Activated CD4-positive, alpha-beta T cell treated with anti-CD3 and anti-CD28 coated beads, Interleukin-10, Interleukin-2, amounts not matched to agents 100 ng/mL and 50 ng/mL, durations not matched to agents 16 hours and 8 hours (primary cell): ENCODE results near the gene SLC4A1AP.

ENCODE experiments used
- DNase-seq: peaks from one replicate; pipeline ENCODE4 v3.0.0-alpha.2; 2020

SLC4A1AP gene

DNA sequence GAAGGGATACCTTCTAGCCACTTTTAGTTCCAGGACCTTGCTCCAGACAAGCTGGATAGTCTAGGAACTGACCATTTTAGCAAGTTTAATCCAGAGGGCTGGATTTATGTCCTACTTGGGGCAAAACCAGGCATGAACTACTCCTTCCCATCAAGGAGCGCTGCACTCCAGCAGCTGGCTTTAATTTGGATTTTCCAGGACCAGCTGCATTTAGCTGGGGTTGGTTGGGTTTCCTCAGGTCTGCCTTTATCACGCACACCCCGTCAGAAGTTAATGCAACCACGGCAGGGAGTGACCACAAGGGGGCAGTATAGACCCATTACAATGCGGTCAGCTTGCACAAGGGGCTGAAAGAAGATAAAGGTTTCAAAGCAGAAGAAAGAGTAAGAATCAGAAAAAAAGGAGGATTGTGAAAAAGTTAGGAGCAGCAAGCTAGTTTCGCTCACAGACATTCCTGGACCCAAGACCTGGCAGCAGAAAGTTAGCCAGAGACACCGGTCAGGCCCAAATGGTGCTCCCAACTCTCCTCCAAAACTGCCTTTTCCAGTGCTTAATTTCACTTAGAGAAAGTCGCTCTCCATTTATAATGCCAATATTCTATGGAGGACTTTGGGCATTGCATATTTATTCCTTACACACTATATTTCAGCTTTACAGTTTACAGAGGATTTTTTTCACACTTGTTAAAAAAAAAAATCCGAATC lies 40.1 kb downstream of the SLC4A1AP start:
- DNase-seq, result peak; percentile 90

DNA sequence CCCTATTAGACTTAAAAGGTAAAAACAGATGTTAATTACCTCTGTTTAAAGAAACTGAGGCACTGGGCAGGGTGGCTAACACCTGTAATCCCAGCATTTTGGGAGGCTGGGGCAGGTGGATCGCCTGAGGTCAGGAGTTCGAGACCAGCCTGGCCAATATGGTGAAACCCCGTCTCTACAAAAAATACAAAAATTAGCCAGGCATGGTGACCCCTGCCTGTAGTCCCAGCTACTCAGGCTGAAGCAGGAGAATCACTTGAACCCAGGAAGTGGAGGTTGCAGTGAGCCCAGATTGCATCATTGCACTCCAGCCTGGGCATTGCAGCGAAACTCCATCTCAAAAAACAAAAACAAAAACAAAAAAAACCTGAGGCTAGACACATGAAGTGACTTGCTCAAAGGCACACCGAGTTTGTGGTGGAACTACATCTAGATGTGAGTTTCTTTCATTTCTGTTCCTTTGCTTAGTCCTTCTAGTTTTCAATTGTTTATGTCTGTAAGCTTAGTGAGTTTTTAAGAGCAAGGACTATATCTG lies 40.7 kb downstream of the SLC4A1AP start:
- no peak for DNase-seq

DNA sequence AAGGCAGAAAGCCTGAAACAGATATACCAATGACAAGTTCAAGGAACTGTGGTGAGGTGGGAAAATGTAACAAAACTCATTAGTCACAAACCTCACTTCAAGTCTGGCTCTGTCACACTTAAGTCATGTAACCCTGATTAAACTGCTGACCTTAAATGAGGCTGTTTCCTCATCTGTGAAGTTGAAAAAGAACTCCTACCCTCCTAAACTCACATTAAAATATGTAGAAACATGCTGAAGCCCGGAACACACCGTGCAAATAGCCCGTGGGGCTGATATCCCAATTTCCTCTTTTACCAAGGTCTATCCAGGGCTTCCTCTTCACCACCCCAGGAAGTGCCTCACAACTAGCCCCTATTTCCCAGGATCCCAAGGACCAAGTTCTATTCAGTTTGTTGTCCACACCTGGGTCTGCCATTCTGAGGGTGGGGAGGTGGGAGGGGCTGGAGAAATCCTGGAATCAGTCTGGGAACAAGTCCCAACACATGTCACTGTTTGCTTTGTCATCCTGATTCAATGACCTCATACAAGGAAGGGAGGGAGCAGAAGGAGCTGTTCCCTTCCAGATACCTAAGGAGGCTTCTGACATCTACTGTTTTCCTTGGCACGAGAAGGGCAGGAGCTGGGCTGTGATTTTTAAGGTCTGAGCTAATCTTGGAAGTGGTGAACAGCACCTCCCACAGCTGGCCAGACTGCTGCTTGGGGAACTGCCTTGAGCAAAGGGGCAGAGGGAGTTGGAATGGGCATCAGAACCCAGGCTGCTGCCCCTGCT lies 42.3 kb downstream of the SLC4A1AP start:
- peak; percentile 42 for DNase-seq

DNA sequence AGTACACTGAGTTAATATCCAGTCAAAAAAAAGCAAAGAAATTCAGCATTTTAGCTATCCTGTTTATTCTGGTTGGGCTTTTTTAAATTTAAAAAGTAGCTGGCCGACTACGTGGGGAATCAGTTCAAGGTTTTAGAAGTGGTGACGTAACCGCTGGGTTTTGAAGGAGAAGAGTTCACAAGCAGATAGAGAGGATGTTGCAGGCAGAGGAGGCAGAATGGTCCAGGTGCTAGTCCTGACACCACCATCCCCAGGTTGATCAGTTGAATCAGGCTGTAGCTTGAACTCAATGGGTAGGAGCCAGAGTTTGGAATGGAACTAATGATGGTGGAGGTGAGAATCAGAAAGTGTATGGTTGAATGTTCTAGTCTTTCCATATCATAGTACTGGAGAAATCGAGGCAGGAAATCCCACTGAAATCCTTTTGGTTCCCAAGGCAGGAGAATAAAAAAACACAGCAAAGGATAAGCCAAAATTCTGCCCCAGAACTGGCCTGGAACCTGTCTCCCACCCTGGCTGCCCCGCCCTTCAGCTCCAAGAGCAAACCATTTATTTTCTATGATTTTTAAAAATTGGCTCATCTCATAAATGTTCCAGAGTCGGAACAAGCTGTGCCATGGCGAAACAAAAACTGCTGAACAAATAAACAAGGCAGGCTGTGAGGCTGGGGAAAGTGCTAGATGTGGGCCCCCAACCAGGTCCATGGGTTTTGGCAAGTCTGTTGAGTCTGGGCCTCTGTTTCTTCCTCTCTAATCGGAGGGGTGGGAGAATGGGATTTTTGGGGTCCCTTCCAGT lies 44.0 kb downstream of the SLC4A1AP start:
- no peak for DNase-seq

DNA sequence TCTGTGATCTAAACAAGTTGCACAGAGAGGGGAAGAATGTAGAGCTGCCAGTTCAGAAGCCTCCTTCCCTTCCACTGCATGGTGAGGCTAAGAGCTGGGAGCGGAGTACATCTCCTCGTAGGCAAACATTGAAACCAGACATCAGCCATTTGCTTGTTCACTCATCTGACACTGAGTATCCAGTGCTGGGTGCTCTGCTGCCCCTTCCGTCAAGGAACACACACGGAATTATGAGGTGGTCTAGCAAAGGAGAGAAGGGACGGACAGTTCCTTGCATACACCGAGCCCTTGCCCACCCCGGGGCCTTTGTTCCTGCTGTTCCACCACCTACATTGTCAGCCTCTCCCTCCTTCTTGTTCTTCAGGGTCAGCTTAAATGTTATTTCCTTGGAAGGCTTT lies 44.6 kb downstream of the SLC4A1AP start:
- no peak for DNase-seq

DNA sequence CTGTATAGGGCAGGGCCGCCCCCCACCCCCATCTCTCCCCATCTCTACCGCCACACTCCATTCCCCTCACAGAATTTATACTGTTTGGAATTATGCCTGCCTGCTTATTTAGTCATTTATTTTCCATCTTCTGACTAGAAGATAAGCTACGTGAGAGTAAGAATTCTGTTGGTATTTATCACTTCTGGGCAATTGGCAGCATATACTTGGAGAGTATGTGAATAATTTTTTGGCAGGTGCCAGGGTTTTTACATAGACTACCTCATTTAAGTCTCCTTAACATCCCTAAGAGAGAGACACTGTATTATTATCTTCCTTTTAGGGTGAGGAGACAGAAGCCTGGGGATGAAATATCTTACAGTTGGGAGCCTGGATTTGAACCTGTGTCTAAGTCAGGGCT lies 45.0 kb downstream of the SLC4A1AP start:
- DNase-seq, result no peak

DNA sequence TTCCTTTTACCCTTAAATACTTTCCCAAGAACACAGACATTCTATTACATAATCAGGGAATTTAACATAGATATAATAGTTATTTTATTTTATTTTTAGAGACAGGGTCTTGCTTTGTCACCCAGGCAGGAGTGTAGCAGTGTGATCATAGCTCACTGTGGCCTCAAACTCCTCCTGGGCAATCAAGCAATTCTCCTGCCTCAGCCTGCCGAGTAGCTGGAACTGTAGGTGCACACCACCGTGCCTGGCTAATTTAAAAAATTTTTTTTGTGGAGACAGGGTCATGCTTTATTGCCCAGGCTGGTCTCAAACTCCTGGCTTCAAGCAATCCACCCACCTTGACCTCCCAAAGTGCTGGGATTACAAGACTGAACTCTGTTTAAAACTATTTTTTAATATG lies 45.6 kb downstream of the SLC4A1AP start:
- DNase-seq, result no peak

DNA sequence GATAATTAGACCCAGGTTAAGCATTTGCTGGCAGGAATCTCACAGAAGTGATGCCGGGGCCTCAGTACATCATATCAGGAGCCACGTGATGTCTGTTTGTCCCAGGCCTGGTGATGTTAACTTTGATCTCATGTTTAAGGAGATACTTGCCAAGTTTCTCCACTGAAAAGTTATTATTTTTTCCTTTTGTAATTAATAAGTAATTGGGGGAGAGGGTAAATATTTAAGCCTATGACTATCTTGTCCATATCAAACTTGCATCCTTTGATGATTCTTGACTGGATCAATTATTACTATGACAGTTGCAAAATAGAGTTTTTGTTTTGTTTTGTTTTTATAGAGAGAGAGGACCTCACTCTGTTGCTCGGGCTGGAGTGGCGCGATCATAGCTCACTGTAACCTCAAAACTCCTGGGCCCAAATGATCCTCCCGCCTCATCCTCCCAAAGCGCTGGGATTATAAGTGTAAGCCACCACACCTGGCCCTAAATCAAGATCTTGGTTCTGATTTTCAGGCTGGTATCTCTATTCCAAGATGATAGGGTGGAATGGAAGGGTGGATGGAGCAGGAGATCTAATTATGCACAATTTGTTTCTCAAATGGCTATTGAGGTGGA lies 46.4 kb downstream of the SLC4A1AP start:
- no peak for DNase-seq

DNA sequence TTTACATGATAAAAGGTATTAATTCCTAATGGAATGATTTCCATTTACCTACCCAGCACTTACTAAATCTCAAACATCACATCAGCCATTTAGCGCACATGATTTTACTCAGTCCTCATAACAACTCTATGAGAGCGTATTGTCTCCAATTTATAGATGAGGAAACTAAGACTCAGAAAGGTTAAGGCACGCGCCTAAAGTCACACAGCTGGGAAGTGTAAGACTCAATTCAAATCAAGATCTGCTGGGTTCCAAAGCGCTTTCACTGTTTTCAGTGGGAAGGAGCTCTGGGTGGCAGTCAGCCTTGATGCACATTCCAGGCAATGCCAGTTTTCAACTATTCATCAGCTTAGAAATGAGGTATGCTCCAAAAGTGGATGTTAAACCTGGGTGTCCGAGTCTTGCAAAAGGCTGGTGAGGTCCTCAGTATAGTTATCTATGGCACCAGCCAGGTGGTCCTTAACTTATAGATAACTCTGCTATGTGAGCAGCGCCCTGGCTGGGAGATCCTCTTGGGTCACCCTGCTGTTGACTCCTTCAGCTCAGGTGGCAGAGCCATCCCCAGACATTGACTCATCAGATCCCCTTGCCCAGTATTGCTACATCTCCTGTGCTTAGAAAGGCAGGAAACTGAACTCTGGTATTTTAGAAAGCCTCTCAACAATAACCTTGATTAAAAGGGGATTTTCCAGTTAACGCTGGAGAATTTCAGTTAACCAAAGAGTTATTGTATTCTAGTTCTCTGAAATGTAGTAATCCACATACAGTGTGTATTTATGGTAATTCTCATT lies 47.1 kb downstream of the SLC4A1AP start:
- peak; percentile 39 for DNase-seq

DNA sequence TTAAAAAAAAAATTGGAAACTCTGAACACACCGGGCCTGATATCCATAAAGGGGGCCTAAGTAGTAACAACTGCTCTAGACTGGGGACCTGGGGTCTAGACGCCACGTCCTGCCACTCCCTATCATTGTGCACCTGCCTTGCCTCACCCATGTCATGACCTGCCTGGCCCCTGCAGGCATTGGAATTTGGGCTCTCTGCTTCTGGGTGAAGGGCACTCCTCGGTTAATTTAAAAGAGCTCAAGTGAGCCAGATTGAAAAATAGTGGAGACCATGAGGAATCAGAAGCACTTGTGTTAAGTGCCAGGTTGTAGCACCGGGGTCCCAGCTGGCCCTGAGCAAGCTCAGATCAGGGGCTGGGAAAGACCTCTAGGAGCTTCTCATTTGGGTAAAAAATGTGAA lies 48.1 kb downstream of the SLC4A1AP start:
- no peak for DNase-seq

DNA sequence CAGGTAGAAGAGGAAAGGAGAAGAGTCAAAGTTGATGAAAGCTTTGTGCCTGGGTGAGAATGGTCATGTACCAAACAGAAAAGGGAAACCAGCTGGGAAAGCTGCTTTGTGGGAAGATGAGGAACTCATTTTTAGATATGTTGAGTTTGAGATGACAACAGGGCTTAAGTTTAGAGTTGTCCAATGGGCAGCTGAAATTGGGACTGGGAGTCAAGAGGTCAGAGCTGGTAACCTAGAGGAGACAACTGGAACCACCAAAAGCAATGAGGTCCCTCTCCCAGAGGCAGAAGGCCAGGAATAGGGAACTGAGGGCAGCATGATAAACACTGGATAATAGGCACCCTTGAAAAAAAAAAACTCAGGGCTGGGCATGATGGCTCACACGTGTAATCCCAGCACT lies 48.8 kb downstream of the SLC4A1AP start:
- DNase-seq, result no peak

DNA sequence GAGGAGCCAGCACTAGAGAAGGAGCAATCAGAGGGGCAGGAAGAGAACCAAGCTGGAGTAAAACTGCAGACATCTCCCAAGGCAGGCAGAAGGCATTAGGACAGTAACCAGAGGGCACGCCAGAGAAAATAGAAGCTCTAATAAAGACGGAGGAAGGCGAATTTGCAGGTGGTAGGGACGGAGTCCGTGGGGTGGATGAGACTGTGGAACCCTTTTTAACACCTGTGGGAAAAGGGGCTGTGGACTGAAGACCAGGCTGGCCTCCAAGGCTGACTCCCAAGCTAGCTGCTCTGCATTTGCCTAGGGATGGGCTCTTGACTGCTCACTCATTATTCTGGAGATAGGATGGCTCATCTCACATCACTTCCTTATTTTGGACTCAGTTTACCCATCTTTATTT lies 49.5 kb downstream of the SLC4A1AP start:
- no peak for DNase-seq

DNA sequence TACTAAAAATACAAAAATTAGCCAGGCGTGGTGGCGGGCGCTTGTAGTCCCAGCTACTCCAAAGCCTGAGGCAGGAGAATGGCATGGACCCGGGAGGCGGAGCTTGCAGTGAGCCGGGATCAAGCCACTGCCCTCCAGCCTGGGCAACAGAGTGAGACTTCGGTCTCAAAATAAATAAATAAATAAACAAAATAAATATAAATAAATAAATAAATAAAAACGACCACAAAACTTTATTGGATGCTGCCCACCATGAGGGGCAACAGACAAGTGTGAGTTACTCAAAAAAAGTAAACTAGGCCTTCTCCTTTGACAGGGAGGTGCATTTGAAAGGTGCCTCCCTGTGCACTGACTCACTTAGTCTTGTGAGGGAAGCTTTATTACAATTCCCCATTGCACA lies 50.4 kb downstream of the SLC4A1AP start:
- DNase-seq, result no peak

DNA sequence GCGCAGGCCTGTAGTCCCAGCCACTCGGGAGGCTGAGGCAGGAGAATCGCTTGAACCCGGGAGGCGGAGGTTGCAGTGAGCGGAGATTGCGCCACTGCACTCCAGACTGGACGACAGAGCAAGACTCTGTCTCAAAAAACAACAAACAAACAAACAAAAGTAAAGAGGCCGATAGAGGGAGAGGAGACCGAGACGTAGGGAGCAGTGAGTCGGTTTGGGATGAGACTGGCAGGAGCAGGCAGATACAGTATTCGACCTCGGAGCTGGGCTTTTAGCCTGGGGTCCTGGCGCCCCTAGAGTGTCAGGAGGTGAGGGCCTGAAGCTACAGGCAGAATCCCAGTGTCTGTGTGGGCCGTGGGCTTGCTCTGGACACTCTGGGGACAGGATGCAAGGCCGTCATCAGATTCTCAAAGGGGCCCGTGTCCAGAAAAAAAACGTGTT lies 51.2 kb downstream of the SLC4A1AP start:
- no peak for DNase-seq

DNA sequence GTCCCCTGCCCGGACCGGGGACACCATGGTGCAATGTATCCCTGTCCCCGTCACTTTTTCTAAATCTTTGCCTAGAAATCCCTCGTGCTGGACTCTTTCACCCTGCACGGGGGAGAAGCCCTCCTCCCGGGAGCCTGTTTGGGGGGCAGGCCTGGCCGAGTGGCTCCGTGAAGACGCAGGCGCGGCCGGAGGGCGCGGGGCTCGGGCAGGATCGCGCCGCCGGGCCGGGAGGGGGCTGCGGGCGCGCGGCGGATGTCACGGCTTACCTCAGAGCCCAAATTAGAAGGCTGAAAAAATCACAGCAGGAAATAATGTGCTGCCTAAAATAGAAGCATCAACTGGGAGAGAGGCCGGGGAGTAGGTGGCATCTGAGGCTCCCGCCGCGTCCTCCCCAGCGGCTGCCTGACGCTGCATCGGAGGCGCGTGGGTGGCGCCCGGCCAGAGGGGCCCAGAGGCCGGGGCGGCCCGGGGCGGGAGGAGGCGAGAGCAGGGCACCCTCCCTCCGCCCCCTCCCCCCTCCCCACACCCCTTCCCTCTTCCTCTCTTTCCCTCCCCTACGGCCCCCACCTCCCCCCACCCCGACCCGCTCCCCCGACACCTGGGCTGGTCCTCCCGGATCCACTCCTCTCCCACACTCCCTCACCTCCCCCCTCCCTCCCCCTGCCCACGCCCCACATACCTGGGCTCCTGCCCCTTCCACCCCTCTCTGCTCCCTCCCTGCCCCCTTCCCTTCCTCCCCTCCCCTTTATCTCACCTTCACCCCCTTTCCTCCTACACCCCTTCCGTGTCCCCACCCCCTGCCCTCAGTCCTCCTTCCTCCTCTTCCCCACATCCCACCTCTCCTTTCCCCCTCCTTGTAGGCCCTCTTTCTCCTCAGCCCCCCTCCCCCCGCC lies 51.9 kb downstream of the SLC4A1AP start:
- DNase-seq, result peak; percentile 60

DNA sequence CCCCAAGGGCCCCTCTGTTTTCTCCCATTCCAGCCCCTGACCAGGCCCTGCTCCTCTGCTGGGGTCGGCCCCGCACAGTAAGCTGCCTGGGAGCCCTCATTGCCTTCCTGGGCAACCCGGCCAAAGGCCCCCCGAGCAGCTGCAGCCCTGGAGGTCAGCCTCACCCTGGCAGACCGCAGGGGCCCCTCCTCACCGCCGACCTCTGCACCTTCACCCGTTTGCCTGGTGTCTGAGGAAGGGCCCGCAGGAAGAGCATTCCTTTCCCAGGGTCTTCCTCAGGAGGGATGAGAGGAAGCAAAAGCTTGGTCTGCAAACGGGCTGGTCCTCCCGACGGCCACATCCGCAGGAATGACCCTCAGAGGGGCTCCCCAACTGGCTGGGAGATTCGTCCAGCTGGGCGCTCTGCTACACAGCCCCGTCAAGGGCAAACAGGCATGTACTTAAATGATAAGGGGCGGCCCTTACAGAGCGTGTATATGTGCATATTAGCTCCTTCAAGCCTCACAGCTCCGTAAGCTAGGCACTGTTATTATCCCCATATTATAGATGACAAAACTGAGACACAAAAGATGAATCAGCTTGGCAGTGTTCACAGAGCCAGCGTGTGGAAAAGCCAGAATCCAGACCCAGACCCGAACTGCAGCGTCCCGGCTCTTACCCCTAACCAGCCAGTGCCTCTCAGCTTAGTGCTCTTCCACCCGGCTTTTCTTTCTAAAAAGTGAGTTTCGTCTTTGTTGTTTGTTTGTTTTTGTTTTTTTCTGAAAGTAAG lies 52.8 kb downstream of the SLC4A1AP start:
- DNase-seq, result no peak

DNA sequence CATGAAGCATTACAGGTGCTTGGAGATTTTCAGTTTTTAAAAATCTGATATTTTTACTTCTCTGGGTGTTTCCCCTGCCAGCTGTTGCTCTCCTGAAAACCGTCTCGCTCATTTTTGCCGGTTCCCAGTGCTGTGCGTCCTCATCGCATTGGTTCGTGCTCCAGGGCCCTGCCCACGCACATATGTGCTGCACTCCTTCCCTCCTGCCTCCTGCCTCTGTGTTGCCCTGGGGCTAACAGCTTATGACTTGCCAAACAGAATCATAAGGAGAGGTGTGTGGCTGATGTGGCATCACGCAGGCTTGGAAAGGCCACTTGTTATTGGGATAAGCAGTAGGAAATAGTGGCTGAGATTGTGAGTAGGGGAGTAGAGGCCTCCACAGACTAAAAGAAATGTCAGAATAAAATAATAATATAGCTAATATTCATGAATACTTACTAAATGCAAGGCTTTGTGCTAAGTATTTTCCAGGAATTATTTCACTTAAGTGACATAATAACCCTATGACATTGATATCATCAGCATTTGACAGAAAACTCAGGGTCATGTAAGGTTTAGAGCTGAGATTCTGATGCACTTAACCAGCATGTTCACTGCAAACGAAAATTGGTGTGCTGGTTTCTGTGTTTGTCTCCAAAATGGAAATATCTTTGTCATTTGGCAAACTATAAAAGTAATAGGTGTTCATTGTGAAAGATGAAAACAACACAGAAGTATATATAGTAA lies 53.5 kb downstream of the SLC4A1AP start:
- DNase-seq, result peak; percentile 26

DNA sequence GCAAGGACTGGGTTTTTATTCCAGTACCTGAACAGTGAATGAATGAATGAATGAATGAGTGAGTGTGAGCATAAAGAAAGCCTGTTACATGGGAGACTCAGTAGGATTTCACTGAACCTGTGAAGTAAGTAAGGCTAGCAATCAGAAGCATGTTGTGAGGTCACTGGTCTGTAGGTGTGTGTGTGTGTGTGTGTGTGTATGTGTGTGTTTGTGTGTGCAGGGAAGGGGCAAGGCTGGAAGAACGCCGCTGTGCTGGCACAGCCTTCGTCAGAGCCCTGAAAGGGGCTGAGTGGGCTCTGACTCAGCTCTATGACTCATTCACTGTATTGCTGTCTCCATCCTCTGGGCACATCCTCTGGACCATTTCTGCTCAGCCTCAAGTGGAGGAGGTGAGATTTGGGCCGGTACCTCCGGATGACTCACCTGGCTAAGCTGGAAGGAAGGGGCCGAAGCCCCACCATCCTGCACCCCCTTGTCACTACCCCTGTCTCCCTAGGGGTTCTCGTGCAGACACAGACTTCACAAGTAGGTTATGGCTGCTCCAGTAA lies 56.4 kb downstream of the SLC4A1AP start:
- DNase-seq, result peak; percentile 89

DNA sequence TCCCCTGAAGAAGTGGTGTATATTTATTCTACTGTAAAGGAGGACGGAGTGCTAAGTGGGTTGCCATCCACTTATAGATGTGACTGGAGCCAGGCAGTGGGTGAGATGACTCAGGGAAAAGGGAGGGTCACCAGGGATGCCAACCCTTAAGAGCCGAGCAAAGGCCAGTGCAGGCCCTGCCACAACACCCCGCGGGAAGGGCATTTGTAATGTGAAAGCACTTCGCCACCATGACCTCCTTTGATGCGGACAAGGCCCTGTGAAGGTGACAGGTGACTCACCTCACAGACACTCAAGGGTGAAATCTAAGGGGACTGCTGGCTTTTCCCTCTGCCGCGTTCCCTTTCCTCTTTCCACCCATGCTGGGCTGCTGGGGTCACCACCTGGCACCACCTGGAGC lies 57.6 kb downstream of the SLC4A1AP start:
- peak; percentile 29 for DNase-seq
